Astrocyte (in vitro differentiated cells and primary cell): Measurements from ENCODE around the gene DHRS2.

Experiments
- EZH2 ChIP-seq: IDR thresholded peaks from 2 replicates; pipeline ENCODE4 v1.6.1; 2012; ENCODE audit warnings: mild to moderate bottlenecking, low read length, inconsistent platforms; ENCODE audit not compliant: insufficient read depth
- TF ChIP-seq, protein P1 (sequence below): IDR thresholded peaks from 2 replicates; pipeline ENCODE4 v1.5.1; 2011; ENCODE audit warnings: low read depth, mild to moderate bottlenecking, inconsistent platforms, low read length, moderate library complexity; ENCODE audit not compliant: insufficient read depth

DNA sequence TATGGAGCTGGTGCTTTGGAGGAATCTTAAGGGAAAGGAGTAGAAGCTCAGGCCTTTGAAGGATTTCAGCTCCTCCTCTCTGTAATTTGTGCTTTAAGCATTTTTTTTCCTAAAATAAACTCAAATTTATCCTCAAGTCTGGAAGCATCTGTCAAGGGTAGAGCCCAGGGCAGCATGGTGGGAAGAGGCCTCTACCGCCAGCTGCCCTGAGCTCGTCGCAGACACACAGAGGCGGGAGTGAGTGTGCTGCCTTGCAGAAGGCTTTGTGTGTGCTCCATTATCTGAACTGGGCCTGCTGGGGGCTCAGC, 9.3 kb downstream of the DHRS2 start:
- TF ChIP-seq, protein P1, sequence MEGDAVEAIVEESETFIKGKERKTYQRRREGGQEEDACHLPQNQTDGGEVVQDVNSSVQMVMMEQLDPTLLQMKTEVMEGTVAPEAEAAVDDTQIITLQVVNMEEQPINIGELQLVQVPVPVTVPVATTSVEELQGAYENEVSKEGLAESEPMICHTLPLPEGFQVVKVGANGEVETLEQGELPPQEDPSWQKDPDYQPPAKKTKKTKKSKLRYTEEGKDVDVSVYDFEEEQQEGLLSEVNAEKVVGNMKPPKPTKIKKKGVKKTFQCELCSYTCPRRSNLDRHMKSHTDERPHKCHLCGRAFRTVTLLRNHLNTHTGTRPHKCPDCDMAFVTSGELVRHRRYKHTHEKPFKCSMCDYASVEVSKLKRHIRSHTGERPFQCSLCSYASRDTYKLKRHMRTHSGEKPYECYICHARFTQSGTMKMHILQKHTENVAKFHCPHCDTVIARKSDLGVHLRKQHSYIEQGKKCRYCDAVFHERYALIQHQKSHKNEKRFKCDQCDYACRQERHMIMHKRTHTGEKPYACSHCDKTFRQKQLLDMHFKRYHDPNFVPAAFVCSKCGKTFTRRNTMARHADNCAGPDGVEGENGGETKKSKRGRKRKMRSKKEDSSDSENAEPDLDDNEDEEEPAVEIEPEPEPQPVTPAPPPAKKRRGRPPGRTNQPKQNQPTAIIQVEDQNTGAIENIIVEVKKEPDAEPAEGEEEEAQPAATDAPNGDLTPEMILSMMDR, result no peak
- no peak for TF ChIP-seq EZH2
